Measurements from ENCODE around the gene TOX2. TPM values are rescaled to one million over a fixed set of nuclear protein-coding genes. Genes with fewer than 3 reads are reported as not detected.
A peak's percentile ranks its signal among the peaks of the same experiment; 100 is the strongest.

The TOX2 gene
- total RNA-seq, 5 donors from 2014 or later (not counting 1 experiment from before 2014, with no cell fraction given) = 0.38 to 3.0 (median 1.6) TPM

GRCh38 chr20:43945391-43946205 lies 30.9 kb downstream of the TOX2 start:
- ATAC-seq (replicated peaks in 1 of 4) = peak in 1 of 4 experiments; percentile 17
- ChIA-PET CTCF (no interaction called here), POLR2A (no interaction called here)
- H3K36me3 ChIP-seq (ENCODE audit: control insufficient read depth in 2 of 2, extremely low read depth in 1 of 2, insufficient read depth in 1 of 2, low read length in 1 of 2) = no peaks in the 10 kb centered on the region
- no peaks in the 10 kb centered on the region for H3K9me3 ChIP-seq
- no peak overlapping the region for H3K27ac ChIP-seq (ENCODE audit: low read length)
- Mint-ChIP-seq H3K4me3 (peak overlapping the region in 1 of 3 donors; percentile 58), H3K27me3 (peaks cover 0 to 3% of the 10 kb centered on the region in 2 donors), H3K4me1 (peaks cover 86 to 87% (median 87%) of the 10 kb centered on the region in 3 donors), H3K36me3 (no peaks in the 10 kb centered on the region), H3K27ac (peak overlapping the region in 1 of 2 donors; percentile 21), H3K9me3 (no peaks in the 10 kb centered on the region)
- DNase-seq = no peak
- WGBS (ENCODE audit: insufficient coverage) = 98% methylated on average over 10 of the region's 24 CpGs
- H3K27me3 ChIP-seq (replicated peaks in 1 of 2; ENCODE audit: control insufficient read depth in 2 of 2, extremely low read depth in 1 of 2, insufficient read depth in 2 of 2, low read length in 1 of 2) = peaks cover 0 to 22% of the 10 kb centered on the region in 2 experiments
- H3K4me1 ChIP-seq (ENCODE audit: control insufficient read depth in 1 of 2, extremely low read depth in 1 of 2, insufficient read depth in 2 of 2, low read length in 2 of 2) = peaks cover 69 to 90% of the 10 kb centered on the region in 2 experiments
- no peak overlapping the region for H3K4me3 ChIP-seq (ENCODE audit: control insufficient read depth in 1 of 2, extremely low read depth in 1 of 2, low read length in 1 of 2)

- peak overlapping the region in 1 of 2 donors; percentile 21 for H3K27ac Mint-ChIP-seq
- 100% methylated on average over 1 of the region's 2 CpGs for WGBS (ENCODE audit: insufficient coverage)
- Histone ChIP-seq H3K36me3 (ENCODE audit: control insufficient read depth in 2 of 2, extremely low read depth in 1 of 2, insufficient read depth in 1 of 2, low read length in 1 of 2) (no peaks in the 10 kb centered on the region), H3K4me3 (ENCODE audit: control insufficient read depth in 1 of 2, extremely low read depth in 1 of 2, low read length in 1 of 2) (no peak overlapping the region), H3K27ac (ENCODE audit: low read length) (no peak overlapping the region), H3K9me3 (no peaks in the 10 kb centered on the region), H3K4me1 (ENCODE audit: control insufficient read depth in 1 of 2, extremely low read depth in 1 of 2, insufficient read depth in 2 of 2, low read length in 2 of 2) (peaks cover 70 to 91% of the 10 kb centered on the region in 2 experiments), H3K27me3 (replicated peaks in 1 of 2; ENCODE audit: control insufficient read depth in 2 of 2, extremely low read depth in 1 of 2, insufficient read depth in 2 of 2, low read length in 1 of 2) (peaks cover 0 to 25% of the 10 kb centered on the region in 2 experiments)
- ATAC-seq (replicated peaks in 1 of 4) (no peak), DNase-seq (no peak)
- peaks cover 0 to 3% of the 10 kb centered on the region in 2 donors for H3K27me3 Mint-ChIP-seq
- H3K9me3 Mint-ChIP-seq = no peaks in the 10 kb centered on the region
- H3K4me3 Mint-ChIP-seq = peak overlapping the region in 1 of 3 donors; percentile 58
- H3K4me1 Mint-ChIP-seq = peaks cover 85 to 88% (median 87%) of the 10 kb centered on the region in 3 donors
- POLR2A ChIA-PET = no interaction called here
- no peaks in the 10 kb centered on the region for H3K36me3 Mint-ChIP-seq
- CTCF ChIA-PET = no interaction called here
Observed at GRCh38 chr20:43946206-43946491, 31.5 kb downstream of the TOX2 start.

- CTCF ChIA-PET = no interaction called here
Observed at GRCh38 chr20:43946659-43947315, 32.1 kb downstream of the TOX2 start.

GRCh38 chr20:43947316-43947710 lies 32.7 kb downstream of the TOX2 start:
- ChIA-PET POLR2A (no interaction called here), CTCF (no interaction called here)
- H3K27ac Mint-ChIP-seq = peak overlapping the region in 1 of 2 donors; percentile 29
- peaks cover 68 to 91% of the 10 kb centered on the region in 2 experiments for H3K4me1 ChIP-seq (ENCODE audit: control insufficient read depth in 1 of 2, extremely low read depth in 1 of 2, insufficient read depth in 2 of 2, low read length in 2 of 2)
- no peak overlapping the region for H3K4me3 ChIP-seq (ENCODE audit: control insufficient read depth in 1 of 2, extremely low read depth in 1 of 2, low read length in 1 of 2)
- no peaks in the 10 kb centered on the region for H3K9me3 ChIP-seq
- H3K4me1 Mint-ChIP-seq = peaks cover 76 to 84% (median 84%) of the 10 kb centered on the region in 3 donors
- no peaks in the 10 kb centered on the region for H3K36me3 Mint-ChIP-seq
- H3K27ac ChIP-seq (ENCODE audit: low read length) = no peak overlapping the region
- peaks cover 0 to 28% of the 10 kb centered on the region in 2 experiments for H3K27me3 ChIP-seq (replicated peaks in 1 of 2; ENCODE audit: control insufficient read depth in 2 of 2, extremely low read depth in 1 of 2, insufficient read depth in 2 of 2, low read length in 1 of 2)
- H3K36me3 ChIP-seq (ENCODE audit: control insufficient read depth in 2 of 2, extremely low read depth in 1 of 2, insufficient read depth in 1 of 2, low read length in 1 of 2) = no peaks in the 10 kb centered on the region
- DNase-seq (no peak), ATAC-seq (replicated peaks in 1 of 4) (no peak)
- H3K4me3 Mint-ChIP-seq = no peak overlapping the region
- no peaks in the 10 kb centered on the region for H3K9me3 Mint-ChIP-seq
- peaks cover 0 to 3% of the 10 kb centered on the region in 2 donors for H3K27me3 Mint-ChIP-seq
- WGBS (ENCODE audit: insufficient coverage) = 100% methylated on average over 3 of the region's 6 CpGs

More at GRCh38 chr20:43946659-43947315, 32.1 kb downstream of the TOX2 start:
- DNase-seq = no peak
- Histone ChIP-seq H3K27me3 (replicated peaks in 1 of 2; ENCODE audit: control insufficient read depth in 2 of 2, extremely low read depth in 1 of 2, insufficient read depth in 2 of 2, low read length in 1 of 2) (peaks cover 0 to 25% of the 10 kb centered on the region in 2 experiments), H3K27ac (ENCODE audit: low read length) (no peak overlapping the region), H3K4me3 (ENCODE audit: control insufficient read depth in 1 of 2, extremely low read depth in 1 of 2, low read length in 1 of 2) (no peak overlapping the region), H3K36me3 (ENCODE audit: control insufficient read depth in 2 of 2, extremely low read depth in 1 of 2, insufficient read depth in 1 of 2, low read length in 1 of 2) (no peaks in the 10 kb centered on the region), H3K4me1 (ENCODE audit: control insufficient read depth in 1 of 2, extremely low read depth in 1 of 2, insufficient read depth in 2 of 2, low read length in 2 of 2) (peaks cover 69 to 91% of the 10 kb centered on the region in 2 experiments), H3K9me3 (no peaks in the 10 kb centered on the region)
- Mint-ChIP-seq H3K36me3 (no peaks in the 10 kb centered on the region), H3K4me1 (peaks cover 79 to 87% (median 86%) of the 10 kb centered on the region in 3 donors), H3K9me3 (no peaks in the 10 kb centered on the region), H3K4me3 (no peak overlapping the region), H3K27ac (peak overlapping the region in 1 of 2 donors; percentile 29), H3K27me3 (peaks cover 0 to 3% of the 10 kb centered on the region in 2 donors)
- POLR2A ChIA-PET = interaction anchor here in 1 of 2 donors (0.6 kb wide), 1 partner anchor 387 kb away, joined by 6 read pairs; no protein-coding TSS in a partner anchor
- 91% methylated on average over 7 of the region's 9 CpGs for WGBS (ENCODE audit: insufficient coverage)
- ATAC-seq (replicated peaks in 1 of 4) = no peak

GRCh38 chr20:43948455-43948854 lies 33.8 kb downstream of the TOX2 start:
- Mint-ChIP-seq H3K36me3 (no peaks in the 10 kb centered on the region), H3K4me1 (peaks cover 73 to 84% (median 82%) of the 10 kb centered on the region in 3 donors), H3K27ac (no peak overlapping the region), H3K9me3 (no peaks in the 10 kb centered on the region), H3K4me3 (no peak overlapping the region), H3K27me3 (peaks cover 0 to 6% of the 10 kb centered on the region in 2 donors)
- H3K27me3 ChIP-seq (replicated peaks in 1 of 2; ENCODE audit: control insufficient read depth in 2 of 2, extremely low read depth in 1 of 2, insufficient read depth in 2 of 2, low read length in 1 of 2) = peaks cover 0 to 34% of the 10 kb centered on the region in 2 experiments
- ChIA-PET CTCF (no interaction called here), POLR2A (interaction anchor here in 1 of 2 donors (0.7 kb wide), 1 partner anchor 99 kb away, joined by 3 read pairs; no protein-coding TSS in a partner anchor)
- no peaks in the 10 kb centered on the region for H3K9me3 ChIP-seq
- DNase-seq = no peak
- H3K4me1 ChIP-seq (ENCODE audit: control insufficient read depth in 1 of 2, extremely low read depth in 1 of 2, insufficient read depth in 2 of 2, low read length in 2 of 2) = peaks cover 68 to 91% of the 10 kb centered on the region in 2 experiments
- H3K27ac ChIP-seq (ENCODE audit: low read length) = no peak overlapping the region
- WGBS (ENCODE audit: insufficient coverage) = 96% methylated on average over 5 of the region's 8 CpGs
- H3K4me3 ChIP-seq (ENCODE audit: control insufficient read depth in 1 of 2, extremely low read depth in 1 of 2, low read length in 1 of 2) = no peak overlapping the region
- no peak for ATAC-seq (replicated peaks in 1 of 4)
- no peaks in the 10 kb centered on the region for H3K36me3 ChIP-seq (ENCODE audit: control insufficient read depth in 2 of 2, extremely low read depth in 1 of 2, insufficient read depth in 1 of 2, low read length in 1 of 2)

- peak overlapping the region in 1 of 3 donors; percentile 67 for H3K4me3 Mint-ChIP-seq
- peaks cover 77 to 84% (median 82%) of the 10 kb centered on the region in 3 donors for H3K4me1 Mint-ChIP-seq
- Histone ChIP-seq H3K4me1 (ENCODE audit: control insufficient read depth in 1 of 2, extremely low read depth in 1 of 2, insufficient read depth in 2 of 2, low read length in 2 of 2) (peaks cover 72 to 94% of the 10 kb centered on the region in 2 experiments), H3K36me3 (ENCODE audit: control insufficient read depth in 2 of 2, extremely low read depth in 1 of 2, insufficient read depth in 1 of 2, low read length in 1 of 2) (no peaks in the 10 kb centered on the region), H3K9me3 (no peaks in the 10 kb centered on the region), H3K4me3 (ENCODE audit: control insufficient read depth in 1 of 2, extremely low read depth in 1 of 2, low read length in 1 of 2) (peak overlapping the region in 1 of 2 donors; percentile 12), H3K27me3 (replicated peaks in 1 of 2; ENCODE audit: control insufficient read depth in 2 of 2, extremely low read depth in 1 of 2, insufficient read depth in 2 of 2, low read length in 1 of 2) (peaks cover 0 to 40% of the 10 kb centered on the region in 2 experiments), H3K27ac (ENCODE audit: low read length) (no peak overlapping the region)
- peak overlapping the region in 1 of 2 donors; percentile 36 for H3K27ac Mint-ChIP-seq
- CTCF ChIA-PET = interaction anchor here (0.5 to 0.6 kb wide), 2 partner anchors 8 to 129 kb away, joined by 3 to 4 read pairs; no protein-coding TSS in a partner anchor
- DNase-seq (no peak), ATAC-seq (replicated peaks in 1 of 4) (no peak)
- POLR2A ChIA-PET = interaction anchor here (0.5 to 0.6 kb wide), 3 partner anchors 27 to 359 kb away, joined by 3 to 8 read pairs (median 6); partner anchors contain the start of gene IFT52 (in 1 of the 2)
- peaks cover 0 to 8% of the 10 kb centered on the region in 2 donors for H3K27me3 Mint-ChIP-seq
- no peaks in the 10 kb centered on the region for H3K9me3 Mint-ChIP-seq
- H3K36me3 Mint-ChIP-seq = no peaks in the 10 kb centered on the region
- WGBS (ENCODE audit: insufficient coverage) = 100% methylated on average over 1 of the region's 6 CpGs
Observed at GRCh38 chr20:43949248-43949647, 34.6 kb downstream of the TOX2 start.
